ENCODE data around the gene NUDT2.

Gene NUDT2

DNA sequence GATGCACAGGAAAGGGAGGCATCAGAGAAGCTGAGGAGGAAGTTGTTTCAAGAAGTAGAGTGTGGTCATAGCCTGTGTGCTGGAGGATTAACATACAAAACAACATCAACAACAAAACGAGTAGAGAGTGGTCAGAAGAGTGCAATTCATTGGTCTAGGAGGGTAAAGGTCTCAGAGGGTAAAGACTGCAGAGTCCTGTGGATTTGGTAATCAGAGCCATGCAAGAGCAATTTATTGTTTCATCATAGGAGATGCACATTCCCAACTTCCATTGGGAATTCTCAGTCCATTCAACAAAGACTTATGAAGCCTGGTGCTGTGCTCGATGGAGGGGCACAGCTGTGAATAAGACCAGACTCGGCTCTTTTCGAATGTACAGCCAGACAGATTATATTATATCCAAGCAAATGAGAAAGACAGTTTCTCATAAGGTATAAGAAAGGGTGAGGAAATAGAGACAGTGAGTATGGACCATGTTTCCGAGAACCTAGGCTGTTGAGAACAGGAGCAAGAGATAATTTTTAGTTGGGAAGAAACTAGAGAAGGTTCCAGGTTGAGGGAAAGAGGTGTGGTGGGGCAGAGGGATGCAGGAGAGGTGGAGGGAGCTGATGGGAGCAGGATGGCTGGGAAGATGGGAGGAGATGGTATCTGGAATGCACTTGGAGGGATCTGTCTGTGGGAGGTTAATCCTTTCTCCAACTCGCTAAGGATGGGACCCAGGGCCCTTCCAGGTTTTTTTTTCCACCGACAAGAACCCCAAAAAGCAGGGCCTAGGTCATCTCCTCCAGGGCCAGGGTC lies 55.2 kb downstream of the NUDT2 start:
- no peak for DNase-seq (ENCODE audit: low read depth in 4 of 4, low spot score in 1 of 4)

DNA sequence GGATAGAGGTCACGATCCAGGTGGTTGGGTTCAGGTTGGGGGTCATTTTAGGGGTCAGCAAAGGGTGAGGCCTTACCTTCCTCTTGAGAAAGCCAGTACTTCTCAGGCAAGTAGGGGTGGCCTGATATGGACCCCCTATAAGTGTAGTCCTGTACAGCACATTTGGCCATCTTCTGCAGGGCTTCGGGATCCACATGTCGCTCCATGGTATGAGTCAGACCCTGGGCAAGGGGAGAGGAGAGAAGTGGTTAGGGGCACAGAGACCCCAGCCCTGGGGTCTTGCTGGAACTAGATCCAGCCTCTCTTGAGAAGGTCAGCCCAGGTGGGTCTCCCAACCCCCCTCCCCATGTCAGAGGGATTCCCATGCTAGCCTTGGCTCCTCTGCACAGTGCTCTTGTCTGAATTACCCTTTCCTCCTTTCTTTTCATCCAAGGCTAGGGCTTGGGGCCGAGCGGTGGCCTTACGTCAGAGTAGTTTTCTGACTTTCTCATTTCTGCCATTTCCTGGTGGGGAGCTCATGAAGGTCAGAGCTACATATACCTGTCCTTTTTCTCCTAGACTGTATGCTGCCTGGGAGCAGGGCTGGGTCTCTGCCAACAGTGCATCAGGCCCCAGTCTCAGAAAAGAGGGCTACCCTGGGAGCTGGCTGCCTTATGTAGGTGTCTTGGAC lies 56.3 kb downstream of the NUDT2 start:
- DNase-seq (ENCODE audit: low read depth in 4 of 4, low spot score in 1 of 4) = no peak

DNA sequence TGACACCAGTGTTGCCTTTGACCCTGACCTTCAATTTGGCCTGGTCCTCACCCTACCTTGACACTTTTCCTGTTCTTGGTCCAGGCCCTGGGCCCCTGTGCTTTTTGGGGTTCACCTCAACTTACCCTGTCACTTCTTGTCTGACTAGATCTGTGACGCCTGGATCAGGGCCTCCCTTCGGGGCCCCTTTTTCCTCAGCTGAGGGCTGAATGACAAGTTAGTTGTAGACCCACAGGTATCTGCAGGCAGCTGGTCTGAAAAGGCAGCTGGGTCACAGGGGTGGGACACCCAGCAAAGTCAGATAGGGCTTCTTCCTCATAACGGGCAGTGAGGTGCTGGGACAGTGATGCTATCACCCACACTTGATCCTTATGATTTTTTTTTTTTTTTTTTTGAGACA lies 57.3 kb downstream of the NUDT2 start:
- DNase-seq (ENCODE audit: low read depth in 4 of 4, low spot score in 1 of 4) = no peak

DNA sequence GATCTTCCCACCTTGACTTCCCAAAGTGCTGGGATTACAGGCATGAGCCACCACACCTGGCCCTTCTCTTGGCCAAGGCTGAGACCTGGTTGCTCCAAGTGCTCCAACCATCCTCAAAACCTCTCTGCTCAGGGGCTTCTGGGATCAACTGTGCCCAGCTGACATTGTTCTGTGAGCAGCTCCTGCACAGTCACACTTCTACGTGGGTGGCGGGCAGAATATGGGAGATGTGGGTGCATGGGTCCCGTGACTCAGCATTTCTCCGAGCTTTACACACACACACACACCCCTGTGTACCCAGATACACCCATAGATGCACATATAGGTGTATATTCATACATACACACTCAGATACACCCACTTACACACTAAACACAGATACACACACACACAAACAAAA lies 57.9 kb downstream of the NUDT2 start:
- DNase-seq (ENCODE audit: low read depth in 4 of 4, low spot score in 1 of 4) = no peak

GRCh38 chr9:34392511-34392910 lies 63.1 kb downstream of the NUDT2 start:
- no peak for DNase-seq (ENCODE audit: low read depth in 4 of 4, low spot score in 1 of 4)
